Fibroblast of gingiva (primary cell): Measurements from ENCODE around the gene PGAP2.
"Not testable (repeated sequence)": the region's sequence is repeated elsewhere in the genome, so short reads cannot be mapped to it uniquely, and the experiment has no call there.

ENCODE experiments used
- DNase-seq: peaks from one replicate; pipeline ENCODE4 v3.0.0-alpha.2; 2011; ENCODE audit warnings: low read depth

PGAP2 gene

GRCh38 chr11:3856856-3857553 lies 48.6 kb downstream of the PGAP2 start:
- no peak for DNase-seq

- no peak for DNase-seq
Measured at GRCh38 chr11:3857628-3858027, 49.3 kb downstream of the PGAP2 start.

GRCh38 chr11:3859373-3859881 lies 51.1 kb downstream of the PGAP2 start:
- no peak for DNase-seq

GRCh38 chr11:3860375-3860774 lies 52.0 kb downstream of the PGAP2 start:
- DNase-seq = no peak

- not testable (repeated sequence) for DNase-seq
Measured at GRCh38 chr11:3860898-3861393, 52.6 kb downstream of the PGAP2 start.

GRCh38 chr11:3861683-3862082 lies 53.3 kb downstream of the PGAP2 start:
- peak; percentile 73 for DNase-seq

- DNase-seq = peak; percentile 44
Measured at GRCh38 chr11:3865388-3866193, 57.2 kb downstream of the PGAP2 start.

- no peak for DNase-seq
Measured at GRCh38 chr11:3866206-3866605, 57.8 kb downstream of the PGAP2 start.

GRCh38 chr11:3866836-3867208 lies 58.5 kb downstream of the PGAP2 start:
- DNase-seq = no peak

- DNase-seq = no peak
Measured at GRCh38 chr11:3867209-3868091, 59.1 kb downstream of the PGAP2 start.

- no peak for DNase-seq
Measured at GRCh38 chr11:3873712-3874349, 65.5 kb downstream of the PGAP2 start.
